Heart left ventricle (tissue), 16 donors: ENCODE data around the gene EMP2. TPM values are rescaled to one million over a fixed set of nuclear protein-coding genes. Genes with fewer than 3 reads are reported as not detected.

ENCODE experiments used
- ATAC-seq, 4 donors: fragments of 200-7000 bp; cut with Tn5 transposase; one replicate each; pipeline ENCODE4 v1.9.1; 2020 to 2022; ENCODE audit warnings: moderate library complexity in 4 of 4, mild to moderate bottlenecking in 3 of 4, moderate number of reproducible peaks in 1 of 4
- DNase-seq, 5 donors: peaks; one replicate each; pipeline ENCODE4 v3.0.0-alpha.2; 2020
- H3K27ac ChIP-seq, 12 donors: fragments of 200-600 bp; sonication (generic) in 4 of 12; one replicate each; pipeline versions ENCODE4 v1.5.0 to v1.8.0; 2016 to 2022; ENCODE audit warnings: mild to moderate bottlenecking in 2 of 12
- H3K27me3 ChIP-seq, 9 donors: fragments of 200-600 bp; sonication (generic) in 2 of 9; one replicate each; pipeline versions ENCODE4 v1.5.1 to v1.8.0; 2016 to 2022; ENCODE audit warnings: mild to moderate bottlenecking in 3 of 9
- H3K36me3 ChIP-seq, 9 donors: fragments of 200-600 bp; sonication (generic) in 2 of 9; one replicate each; pipeline versions ENCODE4 v1.5.0 to v1.8.0; 2018 to 2022; ENCODE audit warnings: mild to moderate bottlenecking in 2 of 9
- H3K4me1 ChIP-seq, 12 donors: fragments of 200-600 bp; sonication (generic) in 4 of 12; one replicate each; pipeline versions ENCODE4 v1.5.0 to v1.8.0; 2016 to 2022; ENCODE audit warnings: mild to moderate bottlenecking in 3 of 12
- H3K4me3 ChIP-seq, 12 donors: fragments of 200-600 bp; sonication (generic) in 4 of 12; one replicate each; pipeline versions ENCODE4 v1.5.0 to v1.8.0; 2017 to 2022; ENCODE audit warnings: mild to moderate bottlenecking in 9 of 12, moderate library complexity in 4 of 12
- H3K9me3 ChIP-seq, 12 donors: fragments of 200-600 bp; sonication (generic) in 4 of 12; one replicate each; pipeline versions ENCODE4 v1.5.0 to v1.8.0; 2016 to 2022; ENCODE audit warnings: mild to moderate bottlenecking in 1 of 12
- CTCF ChIP-seq, 12 donors: fragments of 200-600 bp; sonication (generic) in 4 of 12; IDR thresholded peaks; one replicate each; pipeline versions ENCODE4 v1.5.0 to v1.8.0; 2018 to 2022; ENCODE audit warnings: antibody characterized with exemption in 12 of 12, mild to moderate bottlenecking in 5 of 12
- POLR2A ChIP-seq, 2 donors: fragments of 450-650 bp; IDR thresholded peaks; one replicate each; pipeline ENCODE4 v1.6.1; 2017; ENCODE audit warnings: antibody characterized with exemption in 2 of 2, mild to moderate bottlenecking in 2 of 2, moderate library complexity in 2 of 2
- WGBS, 4 donors: extraction: QIAGEN DNeasy Blood & Tissue Kit in 2 of 4; methylation state at CpG; one replicate each; pipeline versions ENCODE4 v1.1.5 to v1.1.7; 2013 to 2018; 5-methylcytosine and 5-hydroxymethylcytosine counted together
- intact Hi-C, 10 donors: fragments of 100-400 bp; cut with DNase I; formaldehyde crosslinking; loops; one replicate each; pipeline versions ENCODE4 v1.11.1 to v1.14.2; 2022
- long read RNA-seq, 3 donors: library from polyadenylated mRNA; unstranded; transcript quantifications; one replicate each; pipeline ENCODE4 v2.0.0, GENCODE V29; 2020 to 2021
- polyA plus RNA-seq, 2 donors: library from polyadenylated mRNA; stranded (reverse); fragments of 200-250 nt; gene quantifications; one replicate each; pipeline ENCODE4 v1.2.3, GENCODE V29; 2013
- total RNA-seq, 9 donors: library from RNA; depleted of rRNA in 2 of 9; stranded (reverse); fragments of >200 nt in 2 of 9; fragmentation: NEBNext Ultra II Directional in 3 of 9; extraction: Animal tissue kit (Norgen Biotek cat#: 25700) in 3 of 9; gene quantifications; one replicate each; pipeline versions ENCODE4 v1.1.0 to v1.2.4, GENCODE V29; 2016 to 2023
- donor health status: ischemic (EF 13 %, LVEDD 7.1; RV severe dilation, severe dysfunction).
- donor health status: healthy with polysubstance abuse.
- donor health status: DM: no; HTN: yes; CAD: no.
- donor health status: DM: no; HTN: no; CAD: no.
- donor health status: ischemic (EF 25% LVEDD 6.9; RV normal size, moderate dysfunction).
- donor health status: ischemic (EF 25% LVEDD 5.7; RV mildly dilated, moderate dysfunction).
- donor health status: healthy.
- donor health status: DM: yes; HTN: yes; CAD: no.
- donor health status: ischemic (EF 35%, LVEDD 5.7; RV mildly dilated, moderate dysfunction).
- donor health status: nonischemic (EF 11% LVEDD 7.7; RV severe dilation, severe dysfunction).
- donor health status: DM: yes; HTN: yes; CAD: no.
- donor health status: PGD.
- donor health status: ischemic (EF 29% LVEDD 5.4; RV normal size, mild dysfunction).
- donor health status: nonischemic (EF 23%, LVEDD 6.1; RV moderate dilation, normal function).

Gene EMP2, protein sequence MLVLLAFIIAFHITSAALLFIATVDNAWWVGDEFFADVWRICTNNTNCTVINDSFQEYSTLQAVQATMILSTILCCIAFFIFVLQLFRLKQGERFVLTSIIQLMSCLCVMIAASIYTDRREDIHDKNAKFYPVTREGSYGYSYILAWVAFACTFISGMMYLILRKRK
- total RNA-seq (100 to 1,000 TPM in 1 of 9 donors, 10 to 100 TPM in 8; 37.8 to 103 (median 64.8) TPM), polyA plus RNA-seq (10 to 100 TPM; 34.5 to 47.2 TPM)
- long read RNA-seq, donor 1, full-length matches to known transcripts: 18 of 34 reads
- long read RNA-seq, donor 1, partial matches to known transcripts: 3 of 34 reads
- long read RNA-seq, donor 1, other reads (novel, unspliced or antisense): 13 of 34 reads
- long read RNA-seq, donor 2, full-length matches to known transcripts: 32 of 57 reads
- long read RNA-seq, donor 2, partial matches to known transcripts: 5 of 57 reads
- long read RNA-seq, donor 2, other reads (novel, unspliced or antisense): 20 of 57 reads
- long read RNA-seq, donor 3, full-length matches to known transcripts: 17 of 36 reads
- long read RNA-seq, donor 3, partial matches to known transcripts: 3 of 36 reads
- long read RNA-seq, donor 3, other reads (novel, unspliced or antisense): 16 of 36 reads

DNA sequence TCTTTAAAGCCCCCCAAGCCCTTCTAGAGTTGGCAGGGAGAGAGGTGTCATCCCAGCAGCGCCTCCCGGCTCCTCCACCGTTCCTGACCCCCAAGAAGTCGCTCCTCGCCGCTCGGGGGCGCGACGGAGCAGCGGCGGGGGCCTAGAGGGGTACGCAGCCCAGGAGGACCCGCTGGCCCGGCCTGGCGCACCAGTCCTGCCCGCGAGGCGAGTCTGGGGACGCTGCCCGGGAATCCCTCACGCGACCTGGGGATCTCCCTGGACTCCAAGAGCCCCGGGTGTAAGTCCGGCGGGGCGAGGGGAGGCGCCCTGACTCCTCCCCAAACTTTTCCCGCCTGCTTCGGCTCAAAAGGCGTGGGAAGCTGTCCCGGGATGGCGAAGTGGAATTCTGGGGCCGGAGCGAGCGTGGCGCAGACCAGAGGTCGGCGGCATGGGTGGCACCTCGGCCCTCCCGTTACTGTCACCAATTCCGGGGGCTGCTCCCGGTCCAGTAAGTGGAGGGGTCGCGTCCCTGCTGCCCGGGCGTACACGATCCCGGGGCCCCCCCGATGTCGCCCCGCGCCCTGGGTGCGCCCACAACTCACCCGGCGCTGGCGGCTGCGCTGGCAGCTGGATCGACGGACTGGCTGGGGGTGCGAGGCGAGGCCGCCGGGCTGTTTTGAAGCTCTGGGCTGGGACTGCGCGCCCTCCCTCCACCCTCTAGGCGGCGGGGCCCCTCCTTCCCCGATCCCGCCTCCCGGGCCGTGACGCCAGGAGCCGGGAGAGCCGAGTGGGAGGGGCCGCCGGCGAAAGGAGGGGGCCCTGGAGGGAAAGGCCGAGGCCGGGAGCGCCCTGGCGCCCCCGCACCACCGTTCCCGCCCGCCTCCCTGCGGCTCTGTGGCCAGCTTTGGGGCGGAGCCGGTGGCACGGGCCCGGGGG, at the start of gene EMP2:
Gene EMP2 (minus strand): TSS at position 634 of the 918 bp plus-strand sequence. CDS start 32,981 bp downstream, outside the sequence.
- Histone ChIP-seq H3K36me3 (peaks cover 0 to 3% (median 0%) of the 10 kb centered on the region in 9 donors), H3K9me3 (no peaks in the 10 kb centered on the region), H3K4me3 (peak within 1 kb of the TSS; percentile 69 to 100 (median 93)), H3K27ac (peak within 1 kb of the TSS; percentile 85 to 99 (median 96)), H3K27me3 (peaks cover 0 to 21% (median 0%) of the 10 kb centered on the region in 9 donors), H3K4me1 (peaks cover 6 to 56% (median 45%) of the 10 kb centered on the region in 12 donors)
- peak; percentile 59 to 89 (median 86) for ATAC-seq
- TF ChIP-seq POLR2A (IDR thresholded peaks at IDR 0.05) (peak; percentile 48 to 96), CTCF (IDR thresholded peaks at IDR 0.05) (peak; percentile 37 to 78 (median 60))
- peak; percentile 90 to 92 (median 90) for DNase-seq
- intact Hi-C loops: loop anchor here (1.0 to 10.0 kb wide), 13 partner anchors 21 to 342 kb away; partner anchors contain the start of gene NUBP1 (in 2 of the 10)
- 0% methylated on average over 59 to 91 of the region's 91 CpGs for WGBS, 4 donors

DNA sequence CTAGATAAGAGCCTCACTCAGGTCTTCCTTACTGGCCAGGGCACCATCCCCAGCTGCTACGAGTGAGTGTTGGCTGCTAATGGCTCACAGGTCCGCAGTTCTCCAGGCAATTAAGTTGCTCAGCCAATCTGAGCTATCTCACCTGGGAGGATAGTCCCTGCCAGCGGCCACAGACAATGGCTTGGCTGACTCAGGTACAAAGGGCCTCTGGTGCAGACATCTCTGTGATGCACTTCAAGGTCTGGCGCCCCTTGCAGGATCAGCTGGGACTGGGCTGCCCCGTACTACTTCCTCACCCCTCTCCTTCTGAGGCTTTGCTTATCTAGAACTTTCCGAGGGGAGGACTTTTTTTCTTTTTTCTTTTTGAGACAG, 49.2 kb upstream of the EMP2 start:
- WGBS, 4 donors: 57 to 71% (median 63%) methylated on average over 6 of the region's 6 CpGs
- H3K36me3 ChIP-seq: no peaks in the 10 kb centered on the region
- TF ChIP-seq POLR2A (IDR thresholded peaks at IDR 0.05): no peak
- no peak for TF ChIP-seq CTCF (IDR thresholded peaks at IDR 0.05)
- no peak overlapping the region for H3K27ac ChIP-seq
- H3K27me3 ChIP-seq: peaks cover 0 to 2% (median 0%) of the 10 kb centered on the region in 9 donors
- H3K4me1 ChIP-seq: peaks cover 0 to 7% (median 0%) of the 10 kb centered on the region in 12 donors
- no peak overlapping the region for H3K4me3 ChIP-seq
- DNase-seq (no peak), ATAC-seq (no peak)
- intact Hi-C loops: loop anchor here in 1 of 10 donors (10.0 kb wide), 1 partner anchor 105 kb away; no protein-coding TSS in a partner anchor
- H3K9me3 ChIP-seq: peaks cover 0 to 3% (median 0%) of the 10 kb centered on the region in 12 donors

- no peaks in the 10 kb centered on the region for H3K9me3 ChIP-seq
- 88 to 92% (median 92%) methylated on average over 12 of the region's 12 CpGs for WGBS, 4 donors
- no peak for TF ChIP-seq POLR2A (IDR thresholded peaks at IDR 0.05)
- TF ChIP-seq CTCF (IDR thresholded peaks at IDR 0.05): no peak
- H3K4me1 ChIP-seq: peaks cover 0 to 10% (median 0%) of the 10 kb centered on the region in 12 donors
- H3K36me3 ChIP-seq: no peaks in the 10 kb centered on the region
- intact Hi-C loops: loop anchor here in 1 of 10 donors (10.0 kb wide), 1 partner anchor 101 kb away; no protein-coding TSS in a partner anchor
- no peak overlapping the region for H3K27ac ChIP-seq
- no peak overlapping the region for H3K4me3 ChIP-seq
- H3K27me3 ChIP-seq: no peaks in the 10 kb centered on the region
- ATAC-seq: no peak
- no peak for DNase-seq
These were observed 45.4 kb upstream of the EMP2 start for GRCh38 chr16:10625595-10626357.
